Uterus (tissue), 4 donors: ENCODE measurements around the gene POPDC2. TPM values are rescaled to one million over a fixed set of nuclear protein-coding genes. Genes with fewer than 3 reads are reported as not detected.

Source experiments
- DNase-seq, 2 donors: peaks; one replicate each; pipeline ENCODE4 v3.0.0-alpha.2; 2019 to 2020
- H3K27ac ChIP-seq, 2 donors: fragments of 200-600 bp; sonication (generic); 1 replicate in 1 of 2; 2 replicates in 1 of 2; pipeline ENCODE4 v1.5.1; 2016 to 2018
- H3K27me3 ChIP-seq, 2 donors: fragments of 200-600 bp; sonication (generic); one replicate each; pipeline ENCODE4 v1.5.1; 2018 to 2019; ENCODE audit warnings: control low read depth in 1 of 2
- H3K36me3 ChIP-seq, 2 donors: fragments of 200-600 bp; sonication (generic); one replicate each; pipeline ENCODE4 v1.5.1; 2019; ENCODE audit warnings: control low read depth in 1 of 2
- H3K4me1 ChIP-seq, 2 donors: fragments of 200-600 bp; sonication (generic); one replicate each; pipeline ENCODE4 v1.5.1; 2018 to 2019; ENCODE audit warnings: control low read depth in 1 of 2
- H3K4me3 ChIP-seq, 2 donors: fragments of 200-600 bp; sonication (generic); 1 replicate in 1 of 2; 2 replicates in 1 of 2; pipeline ENCODE4 v1.5.1; 2018 to 2019; ENCODE audit warnings: mild to moderate bottlenecking in 1 of 2
- H3K9me3 ChIP-seq, 2 donors: fragments of 200-600 bp; sonication (generic); one replicate each; pipeline ENCODE4 v1.5.1; 2019; ENCODE audit warnings: control low read depth in 1 of 2
- POLR2A ChIP-seq, 2 donors: fragments of 450-650 bp; IDR thresholded peaks; one replicate each; pipeline ENCODE4 v1.6.1; 2016; ENCODE audit warnings: antibody characterized with exemption in 2 of 2, mild to moderate bottlenecking in 1 of 2, moderate library complexity in 1 of 2
- intact Hi-C: fragments of 100-400 bp; cut with DNase I; formaldehyde crosslinking; loops from one replicate; pipeline ENCODE4 v1.15.1; 2023; ENCODE audit warnings: low total_unique reads
- total RNA-seq, 4 donors: library from RNA; depleted of rRNA in 3 of 4; stranded (reverse); fragments of >200 nt in 3 of 4; gene quantifications; one replicate each; pipeline versions ENCODE4 v1.1.0 to v1.2.4, GENCODE V29; 2014 to 2023
- TF ChIP-seq, protein P1 (sequence below), 4 experiments: fragments of 200-600 bp in 2 of 4; fragments of 450-650 bp in 2 of 4; sonication (generic) in 2 of 4; IDR thresholded peaks; one replicate each; pipeline ENCODE4 v1.5.1; 2016 to 2019; ENCODE audit warnings: antibody characterized with exemption in 4 of 4, mild to moderate bottlenecking in 2 of 4, moderate library complexity in 1 of 4
- donor health status: DM: yes; HTN: yes; CAD: no.

Gene POPDC2
- total RNA-seq, 4 donors from 2014 or later = 4.9 to 35.3 (median 7.9) TPM

DNA sequence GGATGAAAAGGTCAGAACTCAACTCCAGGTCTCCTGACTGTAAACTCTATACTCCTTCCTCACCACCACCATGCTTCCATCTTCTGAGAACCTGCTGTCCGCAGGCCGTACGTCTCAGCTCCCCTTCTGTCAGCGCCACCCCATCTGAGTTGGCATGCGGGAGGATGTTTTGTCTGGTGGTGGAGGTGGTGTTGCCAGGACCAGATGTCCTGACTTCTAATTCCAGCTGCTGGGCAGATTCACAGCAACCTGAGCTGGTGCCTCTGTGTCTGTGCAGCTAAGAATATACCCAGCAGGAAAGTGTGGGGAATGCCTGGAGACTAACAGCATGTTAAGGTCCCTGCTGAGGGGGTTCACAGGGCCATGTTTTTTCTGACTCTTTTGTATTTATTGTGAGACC lies 39.5 kb downstream of the POPDC2 start:
- Histone ChIP-seq H3K9me3 (no peaks in the 10 kb centered on the region), H3K27me3 (no peaks in the 10 kb centered on the region), H3K27ac (no peak overlapping the region), H3K36me3 (no peaks in the 10 kb centered on the region), H3K4me3 (no peak overlapping the region), H3K4me1 (no peaks in the 10 kb centered on the region)
- intact Hi-C loops = no loop called here
- no peak for DNase-seq
- no peak for TF ChIP-seq POLR2A (IDR thresholded peaks at IDR 0.05)
- TF ChIP-seq, protein P1, sequence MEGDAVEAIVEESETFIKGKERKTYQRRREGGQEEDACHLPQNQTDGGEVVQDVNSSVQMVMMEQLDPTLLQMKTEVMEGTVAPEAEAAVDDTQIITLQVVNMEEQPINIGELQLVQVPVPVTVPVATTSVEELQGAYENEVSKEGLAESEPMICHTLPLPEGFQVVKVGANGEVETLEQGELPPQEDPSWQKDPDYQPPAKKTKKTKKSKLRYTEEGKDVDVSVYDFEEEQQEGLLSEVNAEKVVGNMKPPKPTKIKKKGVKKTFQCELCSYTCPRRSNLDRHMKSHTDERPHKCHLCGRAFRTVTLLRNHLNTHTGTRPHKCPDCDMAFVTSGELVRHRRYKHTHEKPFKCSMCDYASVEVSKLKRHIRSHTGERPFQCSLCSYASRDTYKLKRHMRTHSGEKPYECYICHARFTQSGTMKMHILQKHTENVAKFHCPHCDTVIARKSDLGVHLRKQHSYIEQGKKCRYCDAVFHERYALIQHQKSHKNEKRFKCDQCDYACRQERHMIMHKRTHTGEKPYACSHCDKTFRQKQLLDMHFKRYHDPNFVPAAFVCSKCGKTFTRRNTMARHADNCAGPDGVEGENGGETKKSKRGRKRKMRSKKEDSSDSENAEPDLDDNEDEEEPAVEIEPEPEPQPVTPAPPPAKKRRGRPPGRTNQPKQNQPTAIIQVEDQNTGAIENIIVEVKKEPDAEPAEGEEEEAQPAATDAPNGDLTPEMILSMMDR (IDR thresholded peaks at IDR 0.05) = no peak

DNA sequence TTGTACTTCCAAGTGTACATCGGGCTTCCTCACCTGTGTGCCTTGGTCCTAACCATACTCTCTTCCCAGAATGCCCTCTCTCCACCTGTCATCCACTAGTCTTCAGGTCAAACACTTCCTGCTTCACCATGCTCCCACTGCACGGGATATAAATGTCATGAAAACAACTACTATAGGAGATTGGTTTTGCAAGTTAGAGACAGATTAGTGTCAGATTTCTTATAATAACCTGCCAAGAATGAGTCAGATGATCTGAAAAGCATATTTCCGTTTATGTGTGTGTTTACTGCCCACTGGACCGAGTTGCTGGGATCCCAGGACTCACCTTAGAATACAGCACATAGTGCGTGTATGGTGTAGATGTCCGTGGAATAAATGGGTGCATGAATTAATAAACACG lies 41.3 kb downstream of the POPDC2 start:
- no peaks in the 10 kb centered on the region for H3K27me3 ChIP-seq
- no peaks in the 10 kb centered on the region for H3K36me3 ChIP-seq
- no peaks in the 10 kb centered on the region for H3K9me3 ChIP-seq
- intact Hi-C loops = no loop called here
- no peak overlapping the region for H3K27ac ChIP-seq
- no peaks in the 10 kb centered on the region for H3K4me1 ChIP-seq
- no peak overlapping the region for H3K4me3 ChIP-seq
- TF ChIP-seq, protein P1 (IDR thresholded peaks at IDR 0.05) = no peak
- no peak for TF ChIP-seq POLR2A (IDR thresholded peaks at IDR 0.05)
- DNase-seq = no peak

DNA sequence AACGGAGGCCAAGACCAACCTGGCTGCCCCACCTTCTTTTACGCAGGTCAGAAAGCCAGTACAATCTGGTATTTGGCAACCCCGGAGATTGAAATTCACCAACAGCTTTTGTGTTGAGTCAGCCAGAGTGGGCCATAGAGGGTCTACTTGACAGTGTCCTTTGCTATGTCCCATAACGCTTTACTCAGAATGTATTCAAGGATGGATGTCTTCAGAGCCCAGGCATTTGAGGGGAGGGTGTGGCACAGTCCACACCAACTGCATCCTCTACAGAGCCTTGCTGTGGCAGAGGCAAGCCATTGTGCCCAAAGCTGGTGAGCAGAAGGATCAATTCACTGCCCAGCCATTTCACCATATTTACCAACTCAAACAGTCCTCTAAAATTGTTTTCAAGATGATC lies 44.3 kb downstream of the POPDC2 start:
- H3K4me1 ChIP-seq = no peaks in the 10 kb centered on the region
- DNase-seq = no peak
- H3K27me3 ChIP-seq = no peaks in the 10 kb centered on the region
- no peak overlapping the region for H3K4me3 ChIP-seq
- H3K9me3 ChIP-seq = no peaks in the 10 kb centered on the region
- H3K27ac ChIP-seq = no peak overlapping the region
- intact Hi-C loops = no loop called here
- no peaks in the 10 kb centered on the region for H3K36me3 ChIP-seq
- TF ChIP-seq POLR2A (IDR thresholded peaks at IDR 0.05) = no peak
- TF ChIP-seq, protein P1 (IDR thresholded peaks at IDR 0.05) = no peak

DNA sequence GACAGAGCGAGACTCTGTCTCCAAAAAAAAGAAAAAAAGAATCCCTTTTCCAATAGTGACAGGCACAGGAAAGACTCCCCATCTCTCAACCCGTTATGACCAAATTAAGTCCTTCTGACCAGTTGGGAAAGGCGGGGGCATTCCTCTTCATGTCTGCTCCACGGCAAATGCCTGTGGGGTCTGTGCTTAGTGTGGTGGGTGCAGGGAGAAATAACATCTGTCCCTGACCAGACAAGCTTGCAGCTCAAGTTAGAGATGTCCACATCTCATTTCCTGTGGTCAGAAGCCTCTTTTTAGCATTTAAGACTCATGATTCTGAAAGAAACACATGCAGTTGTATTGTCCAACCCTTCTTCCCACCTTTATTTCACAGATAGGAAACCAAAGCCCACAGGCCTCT lies 46.5 kb downstream of the POPDC2 start:
- intact Hi-C loops = no loop called here
- Histone ChIP-seq H3K4me1 (no peaks in the 10 kb centered on the region), H3K27ac (no peak overlapping the region), H3K9me3 (no peaks in the 10 kb centered on the region), H3K27me3 (no peaks in the 10 kb centered on the region), H3K4me3 (no peak overlapping the region), H3K36me3 (no peaks in the 10 kb centered on the region)
- DNase-seq = no peak
- TF ChIP-seq POLR2A (IDR thresholded peaks at IDR 0.05) = no peak
- TF ChIP-seq, protein P1 (IDR thresholded peaks at IDR 0.05) = no peak

DNA sequence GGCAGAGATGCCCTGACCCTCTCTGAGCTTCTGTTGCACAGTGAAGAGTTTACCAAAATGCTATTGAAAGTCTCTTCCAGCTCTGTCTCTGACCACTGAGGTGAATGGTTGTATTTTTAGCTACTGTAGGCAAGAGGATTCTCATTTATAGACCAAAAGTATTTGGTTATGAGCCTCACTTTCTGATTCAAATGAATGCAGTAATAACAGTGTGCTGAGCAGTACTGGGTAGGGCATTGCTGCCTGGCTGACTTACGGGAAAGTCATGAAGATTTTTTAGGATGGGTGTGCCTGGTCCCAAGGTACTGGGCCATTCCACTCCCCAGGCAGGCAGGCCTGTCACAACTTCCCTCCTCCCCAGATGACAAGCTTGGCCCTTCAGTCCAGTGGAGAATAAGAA lies 47.2 kb downstream of the POPDC2 start:
- Histone ChIP-seq H3K36me3 (no peaks in the 10 kb centered on the region), H3K9me3 (no peaks in the 10 kb centered on the region), H3K4me1 (no peaks in the 10 kb centered on the region), H3K4me3 (no peak overlapping the region), H3K27me3 (no peaks in the 10 kb centered on the region), H3K27ac (no peak overlapping the region)
- intact Hi-C loops = no loop called here
- TF ChIP-seq, protein P1 (IDR thresholded peaks at IDR 0.05) = no peak
- TF ChIP-seq POLR2A (IDR thresholded peaks at IDR 0.05) = no peak
- no peak for DNase-seq
